IMR-90 (cell line): ENCODE results near the gene B4GALNT1. TPM values are rescaled to one million over a fixed set of nuclear protein-coding genes. Genes with fewer than 3 reads are reported as not detected.

Source experiments
- ATAC-seq: fragments of 200-7000 bp; cut with Tn5 transposase; 2 replicates; pipeline ENCODE4 v1.9.1; 2020; ENCODE audit warnings: low read depth, mild to moderate bottlenecking, moderate library complexity
- BruUV-seq: library from RNA; stranded (reverse); fragments of 400-500 nt; replicated peaks from 2 replicates; lab custom pipeline; 2021; lab: Mats Ljungman, UMichigan
- CTCF ChIA-PET: fragments of 300-600 bp; formaldehyde crosslinking; extraction: SDS; loops from one replicate; lab custom pipeline; 2021; ENCODE audit warnings: antibody characterized with exemption; lab: Yijun Ruan, JAX
- POLR2A ChIA-PET: fragments of 300-600 bp; sonication (Branson Sonifier 250); formaldehyde crosslinking; loops from one replicate; lab custom pipeline; 2022; ENCODE audit warnings: antibody characterized with exemption; ENCODE audit not compliant: unreplicated experiment; lab: Charles Lee
- DNase-seq: peaks from one replicate; pipeline ENCODE4 v3.0.0; 2013
- H2AFZ ChIP-seq: replicated peaks from 2 replicates; pipeline ENCODE3; 2013; ENCODE audit warnings: low read length, mild to moderate bottlenecking; ENCODE audit not compliant: poor library complexity
- H2AK5ac ChIP-seq: 2 replicates; pipeline ENCODE4 v1.6.1; 2013; ENCODE audit warnings: low read depth, low read length, inconsistent platforms
- H2AK9ac ChIP-seq: replicated peaks from 2 replicates; pipeline ENCODE3; 2013; ENCODE audit warnings: mild to moderate bottlenecking, low read depth, low read length, moderate library complexity; ENCODE audit not compliant: poor library complexity
- H2BK120ac ChIP-seq: 2 replicates; pipeline ENCODE4 v1.6.1; 2013; ENCODE audit warnings: low read depth, low read length, inconsistent platforms
- H2BK15ac ChIP-seq: 3 replicates; pipeline ENCODE4 v1.6.1; 2013; ENCODE audit warnings: low read depth, low read length, inconsistent platforms
- H2BK20ac ChIP-seq: 2 replicates; pipeline ENCODE4 v1.6.1; 2013; ENCODE audit warnings: low read depth, mild to moderate bottlenecking, inconsistent platforms, low read length, moderate library complexity
- H2BK5ac ChIP-seq: 2 replicates; pipeline ENCODE4 v1.6.1; 2013; ENCODE audit warnings: mild to moderate bottlenecking, low read depth, low read length, inconsistent platforms; ENCODE audit not compliant: poor library complexity, severe bottlenecking
- H3K14ac ChIP-seq: replicated peaks from 2 replicates; pipeline ENCODE4 v1.6.1; 2013; ENCODE audit warnings: low read depth, low read length, inconsistent platforms
- H3K18ac ChIP-seq: 2 replicates; pipeline ENCODE4 v1.6.1; 2013; ENCODE audit warnings: low read depth, low read length, control low read depth
- H3K23ac ChIP-seq: 2 replicates; pipeline ENCODE4 v1.6.1; 2013; ENCODE audit warnings: low read depth, low read length, inconsistent platforms
- H3K27ac ChIP-seq: 2 replicates; pipeline ENCODE4 v1.5.1; 2013; ENCODE audit warnings: mild to moderate bottlenecking, control low read depth, low read length; ENCODE audit not compliant: insufficient read depth
- H3K27me3 ChIP-seq: 2 replicates; pipeline ENCODE4 v1.6.1; 2013; ENCODE audit warnings: low read length; ENCODE audit not compliant: control insufficient read depth, insufficient read depth
- H3K36me3 ChIP-seq: 2 replicates; pipeline ENCODE4 v1.6.1; 2013; ENCODE audit warnings: low read length, mixed read lengths; ENCODE audit not compliant: control insufficient read depth, insufficient read depth
- H3K4ac ChIP-seq: 2 replicates; pipeline ENCODE4 v1.6.1; 2013; ENCODE audit warnings: low read depth, low read length, inconsistent platforms
- H3K4me1 ChIP-seq: 2 replicates; pipeline ENCODE4 v1.6.1; 2013; ENCODE audit warnings: low read length, mixed read lengths; ENCODE audit not compliant: control insufficient read depth, insufficient read depth
- H3K4me2 ChIP-seq: 2 replicates; pipeline ENCODE4 v1.6.1; 2013; ENCODE audit warnings: low read depth, mild to moderate bottlenecking, control low read depth, low read length, moderate library complexity
- H3K4me3 ChIP-seq: 2 replicates; pipeline ENCODE4 v1.5.1; 2013; ENCODE audit warnings: low read depth, mild to moderate bottlenecking, control low read depth, low read length, moderate library complexity; ENCODE audit not compliant: insufficient read depth
- H3K56ac ChIP-seq: 2 replicates; pipeline ENCODE4 v1.6.1; 2013; ENCODE audit warnings: low read length, inconsistent platforms; ENCODE audit not compliant: insufficient read depth; ENCODE audit errors: extremely low read depth
- H3K79me1 ChIP-seq, 2 experiments: 2 replicates each; pipeline ENCODE4 v1.6.1; 2013; ENCODE audit warnings: low read length in 2 of 2, inconsistent platforms in 1 of 2, low read depth in 1 of 2
- H3K9ac ChIP-seq: 2 replicates; pipeline ENCODE4 v1.6.1; 2013; ENCODE audit warnings: low read depth, low read length, control low read depth
- H3K9me1 ChIP-seq: 2 replicates; pipeline ENCODE4 v1.6.1; 2013; ENCODE audit warnings: low read length, inconsistent platforms; ENCODE audit not compliant: insufficient read depth
- H3K9me3 ChIP-seq: 2 replicates; pipeline ENCODE4 v1.6.1; 2013; ENCODE audit warnings: low read length; ENCODE audit not compliant: control insufficient read depth, insufficient read depth
- H4K20me1 ChIP-seq: 2 replicates; pipeline ENCODE4 v1.6.1; 2013; ENCODE audit warnings: low read length, inconsistent platforms; ENCODE audit not compliant: insufficient read depth
- H4K5ac ChIP-seq: 2 replicates; pipeline ENCODE4 v1.6.1; 2013; ENCODE audit warnings: mild to moderate bottlenecking, low read depth, low read length, control low read depth
- H4K8ac ChIP-seq, 2 experiments: 2 replicates each; pipeline ENCODE4 v1.6.1; 2013; ENCODE audit warnings: low read depth in 2 of 2, low read length in 2 of 2, control low read depth in 1 of 2, inconsistent platforms in 1 of 2
- H4K91ac ChIP-seq: 2 replicates; pipeline ENCODE4 v1.6.1; 2013; ENCODE audit warnings: low read depth, low read length, inconsistent platforms; ENCODE audit not compliant: insufficient read depth
- ELK1 ChIP-seq: fragments of 150-350 bp; IDR thresholded peaks from 2 replicates; pipeline ENCODE4 v1.6.1; 2016; ENCODE audit warnings: low read depth, mild to moderate bottlenecking, low read length, moderate library complexity, borderline replicate concordance
- MAZ ChIP-seq: IDR thresholded peaks from 2 replicates; pipeline ENCODE4 v1.6.1; 2012; ENCODE audit warnings: low read depth, mild to moderate bottlenecking, low read length, improper control_type of control experiment, moderate library complexity, borderline replicate concordance
- POLR2A ChIP-seq: IDR thresholded peaks from 2 replicates; pipeline ENCODE4 v1.6.1; 2012; ENCODE audit warnings: mild to moderate bottlenecking, low read depth, low read length
- USF2 ChIP-seq: fragments of 150-350 bp; IDR thresholded peaks from 2 replicates; pipeline ENCODE4 v1.6.1; 2017; ENCODE audit warnings: mild to moderate bottlenecking, antibody characterized with exemption, low read length, low read depth
- WGBS, 2 experiments: methylation state at CpG; one replicate each; pipeline versions ENCODE4 v1.1.5 to v1.1.7; 2013; ENCODE audit warnings: missing lambda C conversion rate in 2 of 2; ENCODE audit not compliant: insufficient read length in 1 of 2; ENCODE audit errors: extremely low coverage in 2 of 2; 5-methylcytosine and 5-hydroxymethylcytosine counted together
- dilution Hi-C: fragments of 300-500 bp; cut with HindIII; formaldehyde crosslinking; loops from one replicate; pipeline ENCODE4 v1.14.3; 2018; ENCODE audit warnings: low sequenced_read_pairs; ENCODE audit not compliant: unreplicated experiment
- in situ Hi-C: fragments of 300-500 bp; cut with MboI; formaldehyde crosslinking; loops from 3 replicates; pipeline ENCODE4 v1.14.3; 2019; ENCODE audit warnings: low sequenced_read_pairs, inconsistent platforms, mixed read lengths
- intact Hi-C: fragments of 100-400 bp; cut with micrococcal nuclease; formaldehyde crosslinking; loops from 2 replicates; pipeline ENCODE4 v1.10.0; 2022
- polyA plus RNA-seq, 3 experiments: library from polyadenylated mRNA; depleted of rRNA; stranded (reverse); fragments of >200 nt; gene quantifications; 2 replicates each; pipeline ENCODE4 v1.2.3, GENCODE V29; 2012; ENCODE audit warnings: low replicate concordance in 1 of 3
- total RNA-seq: library from RNA; depleted of rRNA; stranded (reverse); fragments of >200 nt; gene quantifications from 2 replicates; pipeline ENCODE4 v1.2.3, GENCODE V29; 2012

Gene B4GALNT1
- total and polyA plus RNA-seq, 2 of the 4 experiments (the other 2 are of a cell fraction): 0.18 to 0.62 TPM

DNA sequence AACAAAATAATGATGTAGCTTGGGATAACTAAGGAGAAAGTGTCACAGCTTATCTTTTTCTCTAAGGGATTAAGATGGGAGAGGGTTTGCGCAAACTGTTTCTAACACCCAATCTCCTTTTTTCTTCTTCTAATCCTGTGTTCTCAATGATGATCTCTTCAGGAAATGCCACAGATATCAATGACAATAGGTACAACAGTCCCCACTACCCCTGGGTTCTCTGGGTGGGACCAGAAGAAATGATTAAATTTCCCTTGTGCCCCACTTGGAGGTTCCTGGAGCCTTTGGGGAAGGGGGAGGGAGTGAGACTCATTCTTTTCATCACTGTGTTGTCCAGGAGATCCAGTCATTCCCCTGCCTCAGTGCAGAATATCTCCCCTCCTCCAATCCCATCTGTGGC is 50.6 kb downstream of the B4GALNT1 start:
- DNase-seq (no peak), ATAC-seq (no peak)
- H3K14ac ChIP-seq: no peak overlapping the region
- no peaks in the 10 kb centered on the region for H3K9me3 ChIP-seq
- H3K4me2 ChIP-seq: no peak overlapping the region
- H3K27ac ChIP-seq: no peak overlapping the region
- H3K79me1 ChIP-seq: no peaks in the 10 kb centered on the region
- no peaks in the 10 kb centered on the region for H4K20me1 ChIP-seq
- dilution Hi-C loops (no loop called here), intact Hi-C loops (loop anchor here (2.0 to 5.0 kb wide), 2 partner anchors 110 to 155 kb away; partner anchors contain the start of gene AGAP2), in situ Hi-C loops (loop anchor here (5.0 to 10.0 kb wide), 2 partner anchors 40 to 152 kb away; partner anchors contain the start of gene AGAP2)
- ChIA-PET CTCF (interaction anchor here (0.6 to 1.9 kb wide), 6 partner anchors 12 to 112 kb away, joined by 3 to 4 read pairs (median 3); partner anchors contain the start of genes ARHGEF25 and OS9), POLR2A (no interaction called here)
- no peak overlapping the region for H3K4me3 ChIP-seq
- H3K36me3 ChIP-seq: no peaks in the 10 kb centered on the region
- peaks cover 34% of the 10 kb centered on the region for H3K27me3 ChIP-seq
- no peak overlapping the region for H3K4ac ChIP-seq
- no peak overlapping the region for H3K23ac ChIP-seq
- H4K91ac ChIP-seq: no peak overlapping the region
- H3K56ac ChIP-seq: no peak overlapping the region
- H3K4me1 ChIP-seq: no peaks in the 10 kb centered on the region
- H3K9ac ChIP-seq: no peak overlapping the region
- no peak overlapping the region for H2BK15ac ChIP-seq
- no peak overlapping the region for H3K18ac ChIP-seq
- H2AK9ac ChIP-seq: no peak overlapping the region
- no CpG with 5 or more reads among the region's 1 CpG for WGBS, 2 experiments
- no peak overlapping the region for H2BK20ac ChIP-seq
- H4K8ac ChIP-seq: no peak overlapping the region
- no peak overlapping the region for H2AFZ ChIP-seq
- H2AK5ac ChIP-seq: no peak overlapping the region
- no peaks in the 10 kb centered on the region for H3K9me1 ChIP-seq
- TF ChIP-seq ELK1 (no peak), POLR2A (no peak), USF2 (no peak), MAZ (no peak)
- no peak overlapping the region for H2BK5ac ChIP-seq
- no peak overlapping the region for H4K5ac ChIP-seq
- no peak overlapping the region for H2BK120ac ChIP-seq
- BruUV-seq: no TSS peak
